Rectal smooth muscle tissue (tissue), 1 donor: ENCODE data around the gene TFDP2.
"Not testable (repeated sequence)": the region's sequence is repeated elsewhere in the genome, so short reads cannot be mapped to it uniquely, and the experiment has no call there.

Experiments
- H3K27ac ChIP-seq: one replicate; pipeline ENCODE4 v1.7.0; 2013; ENCODE audit warnings: low read depth, low read length, inconsistent platforms
- H3K27me3 ChIP-seq: one replicate; pipeline ENCODE4 v1.7.0; 2013; ENCODE audit warnings: low read length; ENCODE audit not compliant: control insufficient read depth, insufficient read depth
- H3K36me3 ChIP-seq: one replicate; pipeline ENCODE4 v1.7.0; 2013; ENCODE audit warnings: low read length; ENCODE audit not compliant: control insufficient read depth, insufficient read depth
- H3K4me1 ChIP-seq: one replicate; pipeline ENCODE4 v1.7.0; 2013; ENCODE audit warnings: low read length; ENCODE audit not compliant: control insufficient read depth, insufficient read depth
- H3K4me3 ChIP-seq: one replicate; pipeline ENCODE4 v1.7.0; 2013; ENCODE audit warnings: low read length
- H3K9ac ChIP-seq: one replicate; pipeline ENCODE4 v1.7.0; 2013; ENCODE audit warnings: low read length

TFDP2 gene

GRCh38 chr3:142027300-142027699, 122.0 kb downstream of the TFDP2 start:
- H3K27me3 ChIP-seq = no peaks in the 10 kb centered on the region
- no peak overlapping the region for H3K27ac ChIP-seq
- peaks cover 3% of the 10 kb centered on the region for H3K4me1 ChIP-seq
- H3K9ac ChIP-seq = no peak overlapping the region
- no peak overlapping the region for H3K4me3 ChIP-seq
- no peaks in the 10 kb centered on the region for H3K36me3 ChIP-seq

- H3K4me3 ChIP-seq = no peak overlapping the region
- H3K27me3 ChIP-seq = no peaks in the 10 kb centered on the region
- H3K27ac ChIP-seq = no peak overlapping the region
- peaks cover 3% of the 10 kb centered on the region for H3K4me1 ChIP-seq
- no peaks in the 10 kb centered on the region for H3K36me3 ChIP-seq
- H3K9ac ChIP-seq = no peak overlapping the region
These were observed 123.0 kb downstream of the TFDP2 start for GRCh38 chr3:142026333-142026732.

GRCh38 chr3:142022381-142022780, 127.0 kb downstream of the TFDP2 start:
- Histone ChIP-seq H3K36me3 (no peaks in the 10 kb centered on the region), H3K27me3 (no peaks in the 10 kb centered on the region), H3K4me1 (peaks cover 2% of the 10 kb centered on the region), H3K4me3 (no peak overlapping the region), H3K27ac (no peak overlapping the region), H3K9ac (no peak overlapping the region)

- Histone ChIP-seq H3K27me3 (no peaks in the 10 kb centered on the region), H3K9ac (no peak overlapping the region), H3K36me3 (no peaks in the 10 kb centered on the region), H3K4me1 (peaks cover 2% of the 10 kb centered on the region), H3K4me3 (no peak overlapping the region), H3K27ac (no peak overlapping the region)
These were observed 128.2 kb downstream of the TFDP2 start for GRCh38 chr3:142021127-142021526.

- H3K4me1 ChIP-seq = peaks cover 2% of the 10 kb centered on the region
- H3K9ac ChIP-seq = no peak overlapping the region
- no peak overlapping the region for H3K4me3 ChIP-seq
- H3K27ac ChIP-seq = no peak overlapping the region
- H3K36me3 ChIP-seq = no peaks in the 10 kb centered on the region
- no peaks in the 10 kb centered on the region for H3K27me3 ChIP-seq
These were observed 129.5 kb downstream of the TFDP2 start for GRCh38 chr3:142019794-142020320.

- H3K27me3 ChIP-seq = no peaks in the 10 kb centered on the region
- no peaks in the 10 kb centered on the region for H3K36me3 ChIP-seq
- H3K4me3 ChIP-seq = no peak overlapping the region
- H3K4me1 ChIP-seq = peaks cover 2% of the 10 kb centered on the region
- no peak overlapping the region for H3K27ac ChIP-seq
- no peak overlapping the region for H3K9ac ChIP-seq
These were observed 135.4 kb downstream of the TFDP2 start for GRCh38 chr3:142013993-142014392.

- Histone ChIP-seq H3K4me3 (no peak overlapping the region), H3K9ac (no peak overlapping the region), H3K27ac (no peak overlapping the region), H3K36me3 (no peaks in the 10 kb centered on the region), H3K4me1 (peaks cover 2% of the 10 kb centered on the region), H3K27me3 (no peaks in the 10 kb centered on the region)
These were observed 135.9 kb downstream of the TFDP2 start for GRCh38 chr3:142013326-142013980.

- Histone ChIP-seq H3K4me3 (no peak overlapping the region), H3K4me1 (peaks cover 5% of the 10 kb centered on the region), H3K27ac (no peak overlapping the region), H3K36me3 (no peaks in the 10 kb centered on the region), H3K27me3 (no peaks in the 10 kb centered on the region), H3K9ac (no peak overlapping the region)
These were observed 140.3 kb downstream of the TFDP2 start for GRCh38 chr3:142009029-142009428.

GRCh38 chr3:142007710-142008399, 141.5 kb downstream of the TFDP2 start:
- no peaks in the 10 kb centered on the region for H3K27me3 ChIP-seq
- H3K9ac ChIP-seq = no peak overlapping the region
- no peak overlapping the region for H3K4me3 ChIP-seq
- no peak overlapping the region for H3K27ac ChIP-seq
- H3K36me3 ChIP-seq = no peaks in the 10 kb centered on the region
- H3K4me1 ChIP-seq = peaks cover 2% of the 10 kb centered on the region

- H3K27me3 ChIP-seq, H3K4me1 ChIP-seq, H3K9ac ChIP-seq, H3K36me3 ChIP-seq, H3K4me3 ChIP-seq, H3K27ac ChIP-seq: not testable (repeated sequence)
These were observed 144.4 kb downstream of the TFDP2 start for GRCh38 chr3:142004957-142005356.

GRCh38 chr3:142004025-142004424, 145.3 kb downstream of the TFDP2 start:
- H3K27ac ChIP-seq = no peak overlapping the region
- no peak overlapping the region for H3K4me3 ChIP-seq
- peaks cover 2% of the 10 kb centered on the region for H3K4me1 ChIP-seq
- H3K27me3 ChIP-seq = no peaks in the 10 kb centered on the region
- no peaks in the 10 kb centered on the region for H3K36me3 ChIP-seq
- no peak overlapping the region for H3K9ac ChIP-seq

- H3K4me3 ChIP-seq = no peak overlapping the region
- H3K4me1 ChIP-seq = peaks cover 2% of the 10 kb centered on the region
- no peak overlapping the region for H3K27ac ChIP-seq
- no peaks in the 10 kb centered on the region for H3K36me3 ChIP-seq
- no peak overlapping the region for H3K9ac ChIP-seq
- no peaks in the 10 kb centered on the region for H3K27me3 ChIP-seq
These were observed 146.1 kb downstream of the TFDP2 start for GRCh38 chr3:142003291-142003690.
